Fibroblast of lung (primary cell): ENCODE results near the gene BCAT1. TPM values are rescaled to one million over a fixed set of nuclear protein-coding genes. Genes with fewer than 3 reads are reported as not detected.
A peak's percentile ranks its signal among the peaks of the same experiment; 100 is the strongest.
"Not testable (repeated sequence)": the region's sequence is repeated elsewhere in the genome, so short reads cannot be mapped to it uniquely, and the experiment has no call there.

Source experiments
- DNase-seq, 2 donors: peaks; one replicate each; pipeline versions ENCODE4 v3.0.0 to v3.0.0-alpha.2; 2010; ENCODE audit warnings: low read depth in 2 of 2
- H2AFZ ChIP-seq: 2 replicates; pipeline ENCODE4 v1.5.1; 2012; ENCODE audit warnings: low read length, control low read depth, inconsistent platforms
- H3K27ac ChIP-seq: 2 replicates; pipeline ENCODE4 v1.5.1; 2011; ENCODE audit warnings: low read length, control low read depth; ENCODE audit not compliant: insufficient read depth
- H3K27me3 ChIP-seq: 2 replicates; pipeline ENCODE4 v1.5.1; 2011; ENCODE audit warnings: mild to moderate bottlenecking, low read length; ENCODE audit not compliant: control insufficient read depth, insufficient read depth
- H3K36me3 ChIP-seq: 2 replicates; pipeline ENCODE4 v1.5.1; 2011; ENCODE audit warnings: low read length; ENCODE audit not compliant: control insufficient read depth, insufficient read depth
- H3K4me1 ChIP-seq: 2 replicates; pipeline ENCODE4 v1.5.1; 2011; ENCODE audit warnings: low read length; ENCODE audit not compliant: control insufficient read depth, insufficient read depth; ENCODE audit errors: extremely low read depth
- H3K4me2 ChIP-seq: 2 replicates; pipeline ENCODE4 v1.5.1; 2011; ENCODE audit warnings: low read length, control low read depth; ENCODE audit not compliant: insufficient read depth; ENCODE audit errors: extremely low read depth
- H3K4me3 ChIP-seq, 4 experiments: fragments of 200-600 bp in 1 of 4; sonication (generic) in 1 of 4; replicated peaks in 1 of 4; 2 replicates each; pipeline ENCODE4 v1.5.1; 2011 to 2016; ENCODE audit warnings: low read length in 4 of 4, low read depth in 3 of 4, mild to moderate bottlenecking in 3 of 4, control low read depth in 2 of 4, inconsistent platforms in 1 of 4, mixed read lengths in 1 of 4; ENCODE audit not compliant: insufficient read depth in 1 of 4; ENCODE audit errors: control extremely low read depth in 1 of 4
- H3K79me2 ChIP-seq: 2 replicates; pipeline ENCODE4 v1.5.1; 2012; ENCODE audit warnings: mild to moderate bottlenecking, low read length, inconsistent platforms; ENCODE audit not compliant: control insufficient read depth, insufficient read depth
- H3K9ac ChIP-seq: 2 replicates; pipeline ENCODE4 v1.5.1; 2011; ENCODE audit warnings: mild to moderate bottlenecking, low read length, control low read depth; ENCODE audit not compliant: insufficient read depth
- H3K9me3 ChIP-seq: 2 replicates; pipeline ENCODE4 v1.5.1; 2012; ENCODE audit warnings: low read depth, low read length; ENCODE audit not compliant: control insufficient read depth, insufficient read depth
- H4K20me1 ChIP-seq: 2 replicates; pipeline ENCODE4 v1.5.1; 2011; ENCODE audit warnings: low read length; ENCODE audit not compliant: control insufficient read depth, insufficient read depth; ENCODE audit errors: extremely low read depth
- CTCF ChIP-seq, 2 donors: IDR thresholded peaks in 1 of 2; conservative IDR thresholded peaks in 1 of 2; 1 replicate in 1 of 2; 2 replicates in 1 of 2; pipeline ENCODE4 v1.5.1; 2011 to 2012; ENCODE audit warnings: low read length in 2 of 2, control low read depth in 1 of 2, inconsistent platforms in 1 of 2, low read depth in 1 of 2, mild to moderate bottlenecking in 1 of 2
- EZH2 ChIP-seq: IDR thresholded peaks from 2 replicates; pipeline ENCODE4 v1.5.1; 2012; ENCODE audit warnings: low read length, control low read depth, mild to moderate bottlenecking; ENCODE audit errors: missing control alignments
- polyA plus RNA-seq, 2 donors: library from polyadenylated mRNA; depleted of rRNA in 1 of 2; stranded (reverse) in 1 of 2; unstranded in 1 of 2; fragments of >200 nt; gene quantifications; 2 replicates each; pipeline ENCODE4 v1.2.1, GENCODE V29; 2011 to 2012; ENCODE audit warnings: missing spikeins in 1 of 2
- total RNA-seq: library from RNA; depleted of rRNA; stranded (reverse); fragments of >200 nt; gene quantifications from 2 replicates; pipeline ENCODE4 v1.2.1, GENCODE V29; 2014

Gene BCAT1
- total and polyA plus RNA-seq, 2 donors (not counting 1 experiment from before 2014, with no cell fraction given) = 27.8 to 162 TPM

GRCh38 chr12:24872211-24872610 lies 76.7 kb downstream of the BCAT1 start:
- no peak for TF ChIP-seq CTCF (conservative IDR thresholded peaks at IDR 0.05 in 1 of 2, IDR thresholded peaks at IDR 0.05 in 1 of 2; ENCODE audit: low read depth in 1 of 2, low read length in 2 of 2)
- no peak for TF ChIP-seq EZH2
- no peak overlapping the region for H3K27ac ChIP-seq
- no peaks in the 10 kb centered on the region for H4K20me1 ChIP-seq
- H3K9me3 ChIP-seq = no peaks in the 10 kb centered on the region
- H3K36me3 ChIP-seq = no peaks in the 10 kb centered on the region
- no peak overlapping the region for H3K4me3 ChIP-seq
- H3K4me2 ChIP-seq = no peak overlapping the region
- DNase-seq = no peak
- no peaks in the 10 kb centered on the region for H3K4me1 ChIP-seq
- H3K27me3 ChIP-seq = no peaks in the 10 kb centered on the region
- no peaks in the 10 kb centered on the region for H3K79me2 ChIP-seq
- no peak overlapping the region for H2AFZ ChIP-seq
- H3K9ac ChIP-seq = no peak overlapping the region

- not testable (repeated sequence) for H2AFZ ChIP-seq, H3K4me2 ChIP-seq, H3K9ac ChIP-seq, H3K79me2 ChIP-seq, H4K20me1 ChIP-seq, H3K9me3 ChIP-seq, H3K4me1 ChIP-seq, H3K27me3 ChIP-seq, H3K27ac ChIP-seq, H3K4me3 ChIP-seq, H3K36me3 ChIP-seq, DNase-seq
Measured at GRCh38 chr12:24866139-24866538, 82.8 kb downstream of the BCAT1 start.

DNA sequence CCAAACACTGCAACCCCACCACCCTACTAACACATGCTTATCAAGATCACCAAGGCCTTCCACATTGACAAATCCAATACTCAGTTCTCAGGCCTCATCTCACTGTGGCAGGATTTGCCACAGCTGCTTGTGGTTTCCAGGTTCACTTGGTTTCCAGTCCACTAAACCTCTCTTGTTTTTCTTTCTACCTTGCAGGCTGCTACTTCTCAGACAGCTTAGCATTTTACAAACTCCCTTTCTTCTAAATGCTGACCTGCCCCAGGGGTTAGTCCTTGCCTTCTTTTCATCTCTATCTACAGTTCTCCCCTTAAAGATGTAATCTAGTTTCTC lies 84.1 kb downstream of the BCAT1 start:
- no peak overlapping the region for H2AFZ ChIP-seq
- peaks cover 9% of the 10 kb centered on the region for H3K4me1 ChIP-seq
- no peaks in the 10 kb centered on the region for H3K9me3 ChIP-seq
- H3K4me3 ChIP-seq = no peak overlapping the region
- H3K27ac ChIP-seq = no peak overlapping the region
- no peaks in the 10 kb centered on the region for H3K79me2 ChIP-seq
- no peak for TF ChIP-seq CTCF (conservative IDR thresholded peaks at IDR 0.05 in 1 of 2, IDR thresholded peaks at IDR 0.05 in 1 of 2; ENCODE audit: low read depth in 1 of 2, low read length in 2 of 2)
- TF ChIP-seq EZH2 = no peak
- no peak overlapping the region for H3K9ac ChIP-seq
- DNase-seq = peak in 1 of 2 donors; percentile 82
- no peaks in the 10 kb centered on the region for H3K27me3 ChIP-seq
- no peak overlapping the region for H3K4me2 ChIP-seq
- H3K36me3 ChIP-seq = peaks cover 1% of the 10 kb centered on the region
- no peaks in the 10 kb centered on the region for H4K20me1 ChIP-seq
